Thyroid gland (tissue), 4 donors: ENCODE measurements around the gene ERG. TPM values are rescaled to one million over a fixed set of nuclear protein-coding genes. Genes with fewer than 3 reads are reported as not detected.

Experiments
- DNase-seq, 2 donors: peaks; one replicate each; pipeline ENCODE4 v3.0.0-alpha.2; 2019
- H3K27ac ChIP-seq, 3 donors: fragments of 200-600 bp; sonication (generic); 1 replicate in 2 of 3; 2 replicates in 1 of 3; pipeline ENCODE4 v1.5.1; 2016 to 2019; ENCODE audit warnings: mild to moderate bottlenecking in 1 of 3, moderate library complexity in 1 of 3
- H3K27me3 ChIP-seq: fragments of 200-600 bp; sonication (generic); one replicate; pipeline ENCODE4 v1.5.1; 2019
- H3K36me3 ChIP-seq, 2 donors: fragments of 200-600 bp; sonication (generic); one replicate each; pipeline ENCODE4 v1.5.1; 2016 to 2019
- H3K4me1 ChIP-seq, 2 donors: fragments of 200-600 bp; sonication (generic); one replicate each; pipeline ENCODE4 v1.5.1; 2017 to 2019
- H3K4me3 ChIP-seq, 3 donors: fragments of 200-600 bp; sonication (generic); replicated peaks in 1 of 3; 1 replicate in 2 of 3; 2 replicates in 1 of 3; pipeline ENCODE4 v1.5.1; 2016; ENCODE audit warnings: mild to moderate bottlenecking in 1 of 3
- H3K9me3 ChIP-seq: fragments of 200-600 bp; sonication (generic); one replicate; pipeline ENCODE4 v1.5.1; 2017
- POLR2A ChIP-seq, 2 donors: fragments of 450-650 bp; IDR thresholded peaks; one replicate each; pipeline ENCODE4 v1.6.1; 2017; ENCODE audit warnings: antibody characterized with exemption in 2 of 2, mild to moderate bottlenecking in 2 of 2, moderate library complexity in 1 of 2
- WGBS, 2 donors: methylation state at CpG; one replicate each; pipeline ENCODE4 v1.1.5; 2017; 5-methylcytosine and 5-hydroxymethylcytosine counted together
- intact Hi-C: fragments of 100-400 bp; cut with DNase I; formaldehyde crosslinking; loops from one replicate; pipeline ENCODE4 v1.15.1; 2023
- total RNA-seq, 4 donors: library from RNA; depleted of rRNA; stranded (reverse); fragments of >200 nt; gene quantifications; one replicate each; pipeline ENCODE4 v1.2.3, GENCODE V29; 2016
- TF ChIP-seq, protein P1 (sequence below), 6 experiments: fragments of 200-600 bp in 3 of 6; fragments of 450-650 bp in 3 of 6; sonication (generic) in 3 of 6; IDR thresholded peaks; one replicate each; pipeline ENCODE4 v1.5.1; 2016 to 2019; ENCODE audit warnings: antibody characterized with exemption in 6 of 6, mild to moderate bottlenecking in 2 of 6, inconsistent platforms in 1 of 6, moderate library complexity in 1 of 6

Gene ERG
- total RNA-seq, 4 donors from 2014 or later = 9.9 to 25.1 (median 18.2) TPM

DNA sequence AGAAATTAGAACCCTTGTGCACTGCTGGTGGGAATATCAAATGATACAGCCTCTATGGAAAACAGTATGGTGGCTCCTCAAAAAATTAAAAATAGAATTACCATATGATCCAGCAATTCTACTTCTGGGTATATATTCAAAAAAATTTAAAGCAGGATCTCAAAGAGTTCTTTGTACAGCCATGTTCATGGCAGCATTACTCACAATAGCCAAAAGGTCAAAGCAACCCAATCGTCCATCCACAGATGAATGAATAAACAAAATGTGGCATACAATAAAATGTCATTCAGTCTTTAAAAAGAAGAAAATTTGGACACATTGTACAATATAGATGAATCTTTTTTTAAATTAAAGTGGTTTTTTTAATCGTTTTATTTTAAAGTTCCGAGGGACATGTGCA lies 36.3 kb upstream of the ERG start:
- Histone ChIP-seq H3K27me3 (no peaks in the 10 kb centered on the region), H3K4me1 (no peaks in the 10 kb centered on the region), H3K36me3 (no peaks in the 10 kb centered on the region), H3K4me3 (no peak overlapping the region), H3K27ac (no peak overlapping the region), H3K9me3 (no peaks in the 10 kb centered on the region)
- intact Hi-C loops = no loop called here
- 83 to 87% methylated on average over 3 of the region's 3 CpGs for WGBS, 2 donors
- TF ChIP-seq POLR2A (IDR thresholded peaks at IDR 0.05) = no peak
- TF ChIP-seq, protein P1, sequence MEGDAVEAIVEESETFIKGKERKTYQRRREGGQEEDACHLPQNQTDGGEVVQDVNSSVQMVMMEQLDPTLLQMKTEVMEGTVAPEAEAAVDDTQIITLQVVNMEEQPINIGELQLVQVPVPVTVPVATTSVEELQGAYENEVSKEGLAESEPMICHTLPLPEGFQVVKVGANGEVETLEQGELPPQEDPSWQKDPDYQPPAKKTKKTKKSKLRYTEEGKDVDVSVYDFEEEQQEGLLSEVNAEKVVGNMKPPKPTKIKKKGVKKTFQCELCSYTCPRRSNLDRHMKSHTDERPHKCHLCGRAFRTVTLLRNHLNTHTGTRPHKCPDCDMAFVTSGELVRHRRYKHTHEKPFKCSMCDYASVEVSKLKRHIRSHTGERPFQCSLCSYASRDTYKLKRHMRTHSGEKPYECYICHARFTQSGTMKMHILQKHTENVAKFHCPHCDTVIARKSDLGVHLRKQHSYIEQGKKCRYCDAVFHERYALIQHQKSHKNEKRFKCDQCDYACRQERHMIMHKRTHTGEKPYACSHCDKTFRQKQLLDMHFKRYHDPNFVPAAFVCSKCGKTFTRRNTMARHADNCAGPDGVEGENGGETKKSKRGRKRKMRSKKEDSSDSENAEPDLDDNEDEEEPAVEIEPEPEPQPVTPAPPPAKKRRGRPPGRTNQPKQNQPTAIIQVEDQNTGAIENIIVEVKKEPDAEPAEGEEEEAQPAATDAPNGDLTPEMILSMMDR (IDR thresholded peaks at IDR 0.05) = no peak
- no peak for DNase-seq

DNA sequence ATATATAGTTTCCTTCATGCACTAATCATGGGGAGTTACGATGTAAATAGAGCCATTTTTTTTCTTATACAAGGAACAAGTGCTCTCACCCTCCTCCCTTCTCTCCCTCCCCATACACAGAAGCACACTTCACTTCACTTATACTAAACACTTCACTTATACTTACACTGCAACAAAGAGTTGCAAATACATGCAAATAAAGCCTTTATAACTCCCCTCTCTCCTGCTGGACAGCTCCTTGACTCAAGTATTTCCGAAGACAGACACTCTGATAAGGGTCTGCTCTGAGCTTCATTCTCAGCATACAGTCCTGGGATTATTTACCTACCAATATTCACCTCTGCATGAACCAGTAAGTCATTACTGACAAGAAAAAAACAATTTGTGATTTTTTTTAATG lies 35.6 kb upstream of the ERG start:
- H3K27me3 ChIP-seq = no peaks in the 10 kb centered on the region
- TF ChIP-seq POLR2A (IDR thresholded peaks at IDR 0.05) = no peak
- TF ChIP-seq, protein P1 (IDR thresholded peaks at IDR 0.05) = no peak
- no peaks in the 10 kb centered on the region for H3K4me1 ChIP-seq
- H3K9me3 ChIP-seq = no peaks in the 10 kb centered on the region
- H3K36me3 ChIP-seq = no peaks in the 10 kb centered on the region
- DNase-seq = no peak
- H3K4me3 ChIP-seq = no peak overlapping the region
- H3K27ac ChIP-seq = no peak overlapping the region
- intact Hi-C loops = no loop called here
- WGBS, 2 donors = 34 to 42% methylated on average over 2 of the region's 2 CpGs

DNA sequence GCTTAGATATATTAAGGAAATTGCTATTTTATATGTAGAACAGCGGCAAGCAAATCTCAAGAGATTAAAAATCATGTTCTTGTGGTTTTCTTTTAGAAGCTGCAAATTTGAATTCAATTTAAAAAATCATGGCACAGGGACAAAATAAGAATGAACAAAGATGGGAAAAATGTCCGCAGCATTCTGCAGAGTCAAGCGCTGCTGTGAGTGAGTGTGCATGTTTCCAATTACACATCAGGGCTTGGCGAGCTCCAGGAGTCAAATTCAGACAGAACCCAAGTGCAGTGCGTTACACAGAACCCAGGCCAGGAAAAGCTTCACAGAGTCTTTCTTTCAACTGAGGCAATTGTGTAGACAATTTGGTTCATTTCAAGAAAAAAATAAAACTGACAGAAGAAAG lies 33.3 kb upstream of the ERG start:
- DNase-seq = no peak
- intact Hi-C loops = no loop called here
- no peak overlapping the region for H3K27ac ChIP-seq
- no peaks in the 10 kb centered on the region for H3K9me3 ChIP-seq
- no peak overlapping the region for H3K4me3 ChIP-seq
- WGBS, 2 donors = 62 to 68% methylated on average over 5 of the region's 5 CpGs
- H3K4me1 ChIP-seq = no peaks in the 10 kb centered on the region
- TF ChIP-seq POLR2A (IDR thresholded peaks at IDR 0.05) = no peak
- TF ChIP-seq, protein P1 (IDR thresholded peaks at IDR 0.05) = no peak
- no peaks in the 10 kb centered on the region for H3K36me3 ChIP-seq
- H3K27me3 ChIP-seq = no peaks in the 10 kb centered on the region

DNA sequence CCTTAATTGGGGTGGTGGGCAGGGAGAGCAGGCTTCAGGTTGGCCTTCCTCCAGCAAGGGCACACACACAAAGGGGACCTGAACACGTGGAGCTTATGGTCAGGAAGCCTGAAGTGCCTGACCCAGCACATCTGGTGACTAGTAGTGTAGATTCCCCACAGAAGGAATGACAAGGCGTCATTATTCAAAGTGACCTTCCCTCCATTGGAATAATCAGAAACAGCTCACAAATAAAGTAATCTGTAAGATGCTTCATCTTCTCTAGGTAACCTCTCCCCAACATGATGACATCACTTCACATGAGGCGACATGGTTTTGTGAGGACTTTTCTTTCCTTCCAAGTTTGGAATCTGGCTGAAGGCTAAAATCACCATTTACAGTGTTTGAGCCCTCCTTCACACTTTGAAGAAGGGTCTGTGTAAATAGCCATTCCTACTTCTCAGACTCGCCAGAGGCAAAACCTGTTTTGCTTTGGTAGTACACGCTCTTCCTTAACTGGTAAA lies 32.8 kb upstream of the ERG start:
- intact Hi-C loops = no loop called here
- TF ChIP-seq, protein P1 (IDR thresholded peaks at IDR 0.05) = no peak
- no peak for TF ChIP-seq POLR2A (IDR thresholded peaks at IDR 0.05)
- Histone ChIP-seq H3K27me3 (no peaks in the 10 kb centered on the region), H3K36me3 (no peaks in the 10 kb centered on the region), H3K4me1 (no peaks in the 10 kb centered on the region), H3K4me3 (no peak overlapping the region), H3K9me3 (no peaks in the 10 kb centered on the region), H3K27ac (no peak overlapping the region)
- no peak for DNase-seq
- 42 to 47% methylated on average over 5 of the region's 5 CpGs for WGBS, 2 donors

DNA sequence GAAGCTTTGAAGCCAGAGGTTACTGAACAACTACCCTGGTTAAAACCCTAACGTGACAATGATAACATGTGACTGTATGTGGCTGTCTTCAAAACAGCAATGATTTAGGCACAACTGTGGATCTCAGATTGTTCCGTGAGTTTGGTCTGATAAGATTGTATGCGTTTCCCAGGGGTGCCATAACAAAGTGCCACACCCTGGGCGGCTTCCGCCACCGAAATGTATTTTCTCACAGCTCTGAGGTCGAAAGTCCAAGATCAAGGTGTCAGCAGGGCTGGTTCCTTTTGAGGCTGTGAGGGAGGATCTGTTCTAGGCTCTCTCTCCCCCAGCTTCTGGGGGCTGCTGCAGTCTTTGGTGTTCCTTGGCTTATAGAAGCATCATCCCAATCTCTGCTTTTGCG lies 29.5 kb upstream of the ERG start:
- TF ChIP-seq, protein P1 (IDR thresholded peaks at IDR 0.05) = no peak
- TF ChIP-seq POLR2A (IDR thresholded peaks at IDR 0.05) = no peak
- no peaks in the 10 kb centered on the region for H3K36me3 ChIP-seq
- intact Hi-C loops = no loop called here

More for the DNA sequence above, 29.5 kb upstream of the ERG start:
- WGBS, 2 donors = 88 to 100% methylated on average over 4 to 8 of the region's 8 CpGs
- no peak overlapping the region for H3K27ac ChIP-seq
- no peaks in the 10 kb centered on the region for H3K27me3 ChIP-seq
- no peaks in the 10 kb centered on the region for H3K9me3 ChIP-seq
- no peak for DNase-seq
- no peak overlapping the region for H3K4me3 ChIP-seq
- no peaks in the 10 kb centered on the region for H3K4me1 ChIP-seq
